ENCODE measurements around the gene CEP63. TPM values are rescaled to one million over a fixed set of nuclear protein-coding genes. Genes with fewer than 3 reads are reported as not detected.

CEP63 gene
- total RNA-seq, result 17.6 and 17.9 TPM in 2 replicates

GRCh38 chr3:134485718-134486576, at the start of gene CEP63, which contains the start of gene ANAPC13:
CEP63 (plus strand) TSS chr3:134486057; CDS start chr3:134495321, 9,264 bp downstream.
ANAPC13 (minus strand) TSS chr3:134485985; CDS start chr3:134482904, 3,081 bp downstream.

Other genes with a start within 250 kb of the CEP63 start
- 57.4 and 71.1 TPM in 2 replicates for gene RYK, start 235.2 kb upstream of the CEP63 start, total RNA-seq
- 105 and 107 TPM in 2 replicates for gene AMOTL2, start 111.6 kb upstream of the CEP63 start, total RNA-seq
- 69.5 and 93.2 TPM in 2 replicates for gene ANAPC13, start 72 bp upstream of the CEP63 start, total RNA-seq
- 0.89 TPM in 1 of 2 replicates, not detected in the other for gene KY, start 165.0 kb downstream of the CEP63 start, total RNA-seq

All from myometrial cell (primary cell).